HCT116 (cell line): ENCODE measurements around the gene SEPTIN2. TPM values are rescaled to one million over a fixed set of nuclear protein-coding genes. Genes with fewer than 3 reads are reported as not detected.

Experiments
- ATAC-seq: fragments of 200-7000 bp; cut with Tn5 transposase; 2 replicates; pipeline ENCODE4 v1.9.1; 2020; ENCODE audit warnings: mild to moderate bottlenecking, moderate library complexity
- BruUV-seq: library from RNA; stranded (reverse); fragments of 400-500 nt; replicated peaks from 2 replicates; lab custom pipeline; 2021; lab: Mats Ljungman, UMichigan
- CTCF ChIA-PET: fragments of 300-600 bp; sonication (Branson Sonifier 250); formaldehyde crosslinking; loops from one replicate; lab custom pipeline; 2021; ENCODE audit warnings: antibody characterized with exemption; lab: Charles Lee
- POLR2A ChIA-PET: fragments of 300-600, 350-600 bp; sonication (Branson Sonifier 250); formaldehyde crosslinking; loops from one replicate; lab custom pipeline; 2021; ENCODE audit warnings: antibody characterized with exemption; lab: Charles Lee
- RAD21 ChIA-PET, 2 experiments: fragments of 300-600 bp; sonication (Branson Sonifier 250); formaldehyde crosslinking; loops; one replicate each; lab custom pipeline; 2023; ENCODE audit warnings: low total read pairs in 2 of 2; ENCODE audit not compliant: uncharacterized antibody in 2 of 2, unreplicated experiment in 2 of 2, low non-redundant PET in 1 of 2; lab: Charles Lee
- DNase-seq: peaks from one replicate; pipeline ENCODE4 v3.0.0-alpha.2; 2010; ENCODE audit warnings: low read depth, low spot score
- H2AFZ ChIP-seq: fragments of 200-600 bp; shearing (Covaris generic), sonication (generic); 2 replicates; pipeline ENCODE4 v1.6.1; 2017; ENCODE audit warnings: low read depth, mixed run types, mixed read lengths, antibody characterized with exemption, low read length; ENCODE audit not compliant: poor library complexity, severe bottlenecking
- H3K27ac ChIP-seq: 2 replicates; pipeline ENCODE4 v1.5.1; 2012; ENCODE audit warnings: low read depth, low read length
- H3K27me3 ChIP-seq: fragments of 200-600 bp; sonication (generic); 2 replicates; pipeline ENCODE4 v1.6.1; 2016; ENCODE audit warnings: mixed run types, low read length, mixed read lengths; ENCODE audit not compliant: insufficient read depth
- H3K36me3 ChIP-seq, 2 experiments: fragments of 200-500 bp in 1 of 2; fragments of 200-600 bp in 1 of 2; sonication (Bioruptor generic) in 1 of 2; sonication (generic) in 1 of 2; 2 replicates each; pipeline versions ENCODE4 v1.5.1 to v1.6.1; 2014 to 2016; ENCODE audit warnings: low read length in 2 of 2, inconsistent platforms in 1 of 2, mixed read lengths in 1 of 2, mixed run types in 1 of 2; ENCODE audit not compliant: insufficient read depth in 2 of 2, control insufficient read depth in 1 of 2
- H3K4me1 ChIP-seq, 2 experiments: fragments of 200-600 bp in 1 of 2; sonication (generic) in 1 of 2; 2 replicates each; pipeline versions ENCODE4 v1.5.1 to v1.6.1; 2012 to 2017; ENCODE audit warnings: low read length in 2 of 2, inconsistent platforms in 1 of 2, mild to moderate bottlenecking in 1 of 2, mixed read lengths in 1 of 2, mixed run types in 1 of 2, moderate library complexity in 1 of 2; ENCODE audit not compliant: insufficient read depth in 2 of 2, control insufficient read depth in 1 of 2
- H3K4me2 ChIP-seq: fragments of 200-600 bp; sonication (generic); 2 replicates; pipeline ENCODE4 v1.6.1; 2017; ENCODE audit warnings: mixed run types, low read length, mixed read lengths
- H3K4me3 ChIP-seq, 2 experiments: fragments of 200-600 bp in 1 of 2; sonication (generic) in 1 of 2; replicated peaks in 1 of 2; 2 replicates each; pipeline ENCODE4 v1.5.1; 2011 to 2016; ENCODE audit warnings: low read length in 2 of 2, control low read depth in 1 of 2, low read depth in 1 of 2, mild to moderate bottlenecking in 1 of 2, mixed read lengths in 1 of 2, mixed run types in 1 of 2
- H3K79me2 ChIP-seq: fragments of 200-600 bp; sonication (generic); 2 replicates; pipeline ENCODE4 v1.6.1; 2017; ENCODE audit warnings: mild to moderate bottlenecking, mixed run types, low read length, moderate library complexity, mixed read lengths; ENCODE audit not compliant: insufficient read depth
- H3K9ac ChIP-seq: fragments of 200-600 bp; sonication (generic); 2 replicates; pipeline ENCODE4 v1.6.1; 2016; ENCODE audit warnings: low read length, mixed read lengths
- H3K9me2 ChIP-seq: fragments of 200-600 bp; sonication (generic), shearing (Covaris generic); 2 replicates; pipeline ENCODE4 v1.6.1; 2017; ENCODE audit warnings: mixed run types, mild to moderate bottlenecking, moderate library complexity; ENCODE audit not compliant: insufficient read depth
- H3K9me3 ChIP-seq, 2 experiments: fragments of 200-500 bp in 1 of 2; fragments of 200-600 bp in 1 of 2; sonication (Bioruptor generic) in 1 of 2; sonication (generic) in 1 of 2; 2 replicates each; pipeline ENCODE4 v1.6.1; 2014 to 2017; ENCODE audit warnings: low read length in 2 of 2, mixed read lengths in 2 of 2, inconsistent platforms in 1 of 2, low read depth in 1 of 2, mild to moderate bottlenecking in 1 of 2, mixed run types in 1 of 2, moderate library complexity in 1 of 2; ENCODE audit not compliant: control insufficient read depth in 1 of 2, insufficient read depth in 1 of 2
- H4K20me1 ChIP-seq: fragments of 200-600 bp; sonication (generic), shearing (Covaris generic); 2 replicates; pipeline ENCODE4 v1.6.1; 2017; ENCODE audit warnings: mixed run types, mild to moderate bottlenecking, moderate library complexity; ENCODE audit not compliant: insufficient read depth
- CBX3 ChIP-seq: IDR thresholded peaks from 2 replicates; pipeline ENCODE4 v1.6.1; 2012; ENCODE audit warnings: low read depth
- CEBPB ChIP-seq: IDR thresholded peaks from 2 replicates; pipeline ENCODE4 v1.6.1; 2012; ENCODE audit warnings: low read depth
- EGR1 ChIP-seq: IDR thresholded peaks from 2 replicates; pipeline ENCODE4 v1.6.1; 2012; ENCODE audit warnings: low read depth
- EZH2 ChIP-seq: fragments of 200-600 bp; sonication (generic); IDR thresholded peaks from 2 replicates; pipeline ENCODE4 v1.6.1; 2017; ENCODE audit warnings: antibody characterized with exemption, mixed run types
- EZH2phosphoT487 ChIP-seq: fragments of 200-600 bp; IDR thresholded peaks from 2 replicates; pipeline ENCODE4 v1.6.1; 2018; ENCODE audit warnings: antibody characterized with exemption, borderline replicate concordance
- FOSL1 ChIP-seq: IDR thresholded peaks from 2 replicates; pipeline ENCODE4 v1.6.1; 2012; ENCODE audit warnings: low read depth
- JUND ChIP-seq: IDR thresholded peaks from 2 replicates; pipeline ENCODE4 v1.6.1; 2012
- POLR2A ChIP-seq: IDR thresholded peaks from 2 replicates; pipeline ENCODE4 v1.7.0; 2011; ENCODE audit warnings: borderline replicate concordance; ENCODE audit not compliant: insufficient read depth, insufficient read length; ENCODE audit errors: extremely low read depth
- POLR2AphosphoS5 ChIP-seq: IDR thresholded peaks from 2 replicates; pipeline ENCODE4 v1.6.1; 2011; ENCODE audit warnings: mild to moderate bottlenecking, low read depth, low read length, moderate library complexity
- RAD21 ChIP-seq: IDR thresholded peaks from 2 replicates; pipeline ENCODE4 v1.6.1; 2012; ENCODE audit warnings: low read depth, mild to moderate bottlenecking
- SIN3A ChIP-seq: IDR thresholded peaks from 2 replicates; pipeline ENCODE4 v1.6.1; 2012; ENCODE audit warnings: low read depth
- ZFX ChIP-seq: fragments of 450-650 bp; IDR thresholded peaks from 2 replicates; pipeline ENCODE4 v1.6.1; 2017
- intact Hi-C: fragments of 100-400 bp; cut with micrococcal nuclease; formaldehyde crosslinking; loops from 2 replicates; pipeline ENCODE4 v1.10.0; 2022
- total RNA-seq: library from RNA; stranded (reverse); gene quantifications from one replicate; pipeline ENCODE4 v1.2.1, GENCODE V29; 2021; ENCODE audit not compliant: unreplicated experiment
- TF ChIP-seq, protein P1 (sequence below), 3 experiments: fragments of 200-600 bp in 1 of 3; sonication (generic) in 1 of 3; IDR thresholded peaks in 2 of 3; conservative IDR thresholded peaks in 1 of 3; 2 replicates each; pipeline ENCODE4 v1.5.1; 2012 to 2017; ENCODE audit warnings: low read depth in 2 of 3, low read length in 2 of 3, antibody characterized with exemption in 1 of 3, borderline replicate concordance in 1 of 3, control low read depth in 1 of 3, mild to moderate bottlenecking in 1 of 3, mixed read lengths in 1 of 3, mixed run types in 1 of 3, moderate library complexity in 1 of 3; ENCODE audit not compliant: insufficient read depth in 1 of 3
- TF ChIP-seq, protein P2 (sequence below): IDR thresholded peaks from 2 replicates; pipeline ENCODE4 v1.6.1; 2012
- TF ChIP-seq, protein P3 (sequence below): IDR thresholded peaks from 2 replicates; pipeline ENCODE4 v1.6.1; 2011; ENCODE audit warnings: mild to moderate bottlenecking, low read length, moderate library complexity; ENCODE audit not compliant: insufficient replicate concordance; ENCODE audit errors: extremely low read depth
- TF ChIP-seq, protein P4 (sequence below): IDR thresholded peaks from 2 replicates; pipeline ENCODE4 v1.6.1; 2012; ENCODE audit warnings: low read depth

SEPTIN2 gene
- total RNA-seq, 1 experiment from 2014 or later: 317 TPM

DNA sequence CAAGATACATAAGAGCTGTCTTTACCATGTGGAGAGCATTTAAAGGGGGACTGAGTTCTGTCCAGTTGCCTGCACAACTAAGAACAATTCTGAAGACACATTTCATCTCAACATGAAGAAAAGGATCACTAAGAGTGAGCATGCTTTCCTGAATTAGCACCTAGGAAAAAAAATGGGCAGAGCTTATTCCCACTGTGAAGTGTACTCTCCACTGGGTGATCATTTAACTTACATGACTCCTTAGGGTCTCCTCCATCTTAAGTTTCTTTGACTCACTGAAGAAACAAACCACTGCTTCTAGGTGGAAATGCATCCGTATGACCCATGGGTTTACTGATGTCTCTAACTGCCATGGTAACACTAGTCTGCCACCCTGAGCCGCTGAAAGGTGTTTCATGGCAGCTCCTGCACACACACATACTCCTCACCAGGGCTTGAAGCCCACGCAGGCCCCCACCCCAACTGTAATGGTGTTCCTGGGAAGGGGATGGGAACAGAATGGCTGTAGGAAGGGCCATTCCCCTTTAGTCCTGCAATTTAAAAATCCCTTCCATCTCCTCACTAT, 27.3 kb upstream of the SEPTIN2 start:
- peaks cover 26% of the 10 kb centered on the region; the same call in 1 of the 2 replicates for H4K20me1 ChIP-seq
- ATAC-seq (no peak), DNase-seq (no peak)
- no peaks in the 10 kb centered on the region for H3K9me2 ChIP-seq
- ChIA-PET RAD21 (no interaction called here), POLR2A (no interaction called here), CTCF (no interaction called here)
- peaks cover 3 to 4% of the 10 kb centered on the region in 2 experiments; a peak in 2 of 4 replicates for H3K4me1 ChIP-seq
- no peak overlapping the region for H3K9ac ChIP-seq
- TF ChIP-seq ZFX: no peak
- no peak for TF ChIP-seq CBX3
- no peak for TF ChIP-seq RAD21
- TF ChIP-seq, protein P1, sequence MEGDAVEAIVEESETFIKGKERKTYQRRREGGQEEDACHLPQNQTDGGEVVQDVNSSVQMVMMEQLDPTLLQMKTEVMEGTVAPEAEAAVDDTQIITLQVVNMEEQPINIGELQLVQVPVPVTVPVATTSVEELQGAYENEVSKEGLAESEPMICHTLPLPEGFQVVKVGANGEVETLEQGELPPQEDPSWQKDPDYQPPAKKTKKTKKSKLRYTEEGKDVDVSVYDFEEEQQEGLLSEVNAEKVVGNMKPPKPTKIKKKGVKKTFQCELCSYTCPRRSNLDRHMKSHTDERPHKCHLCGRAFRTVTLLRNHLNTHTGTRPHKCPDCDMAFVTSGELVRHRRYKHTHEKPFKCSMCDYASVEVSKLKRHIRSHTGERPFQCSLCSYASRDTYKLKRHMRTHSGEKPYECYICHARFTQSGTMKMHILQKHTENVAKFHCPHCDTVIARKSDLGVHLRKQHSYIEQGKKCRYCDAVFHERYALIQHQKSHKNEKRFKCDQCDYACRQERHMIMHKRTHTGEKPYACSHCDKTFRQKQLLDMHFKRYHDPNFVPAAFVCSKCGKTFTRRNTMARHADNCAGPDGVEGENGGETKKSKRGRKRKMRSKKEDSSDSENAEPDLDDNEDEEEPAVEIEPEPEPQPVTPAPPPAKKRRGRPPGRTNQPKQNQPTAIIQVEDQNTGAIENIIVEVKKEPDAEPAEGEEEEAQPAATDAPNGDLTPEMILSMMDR (IDR thresholded peaks at IDR 0.05 in 2 of 3, conservative IDR thresholded peaks at IDR 0.05 in 1 of 3; ENCODE audit: borderline replicate concordance in 1 of 3, insufficient read depth in 1 of 3, low read depth in 2 of 3, low read length in 2 of 3): no peak
- TF ChIP-seq, protein P2, sequence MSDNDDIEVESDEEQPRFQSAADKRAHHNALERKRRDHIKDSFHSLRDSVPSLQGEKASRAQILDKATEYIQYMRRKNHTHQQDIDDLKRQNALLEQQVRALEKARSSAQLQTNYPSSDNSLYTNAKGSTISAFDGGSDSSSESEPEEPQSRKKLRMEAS: no peak
- TF ChIP-seq CEBPB: no peak
- TF ChIP-seq SIN3A: no peak
- TF ChIP-seq, protein P3, sequence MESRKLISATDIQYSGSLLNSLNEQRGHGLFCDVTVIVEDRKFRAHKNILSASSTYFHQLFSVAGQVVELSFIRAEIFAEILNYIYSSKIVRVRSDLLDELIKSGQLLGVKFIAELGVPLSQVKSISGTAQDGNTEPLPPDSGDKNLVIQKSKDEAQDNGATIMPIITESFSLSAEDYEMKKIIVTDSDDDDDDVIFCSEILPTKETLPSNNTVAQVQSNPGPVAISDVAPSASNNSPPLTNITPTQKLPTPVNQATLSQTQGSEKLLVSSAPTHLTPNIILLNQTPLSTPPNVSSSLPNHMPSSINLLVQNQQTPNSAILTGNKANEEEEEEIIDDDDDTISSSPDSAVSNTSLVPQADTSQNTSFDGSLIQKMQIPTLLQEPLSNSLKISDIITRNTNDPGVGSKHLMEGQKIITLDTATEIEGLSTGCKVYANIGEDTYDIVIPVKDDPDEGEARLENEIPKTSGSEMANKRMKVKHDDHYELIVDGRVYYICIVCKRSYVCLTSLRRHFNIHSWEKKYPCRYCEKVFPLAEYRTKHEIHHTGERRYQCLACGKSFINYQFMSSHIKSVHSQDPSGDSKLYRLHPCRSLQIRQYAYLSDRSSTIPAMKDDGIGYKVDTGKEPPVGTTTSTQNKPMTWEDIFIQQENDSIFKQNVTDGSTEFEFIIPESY: no peak
- no peak for TF ChIP-seq EZH2
- no peak for TF ChIP-seq EGR1
- TF ChIP-seq POLR2A: no peak
- TF ChIP-seq, protein P4, sequence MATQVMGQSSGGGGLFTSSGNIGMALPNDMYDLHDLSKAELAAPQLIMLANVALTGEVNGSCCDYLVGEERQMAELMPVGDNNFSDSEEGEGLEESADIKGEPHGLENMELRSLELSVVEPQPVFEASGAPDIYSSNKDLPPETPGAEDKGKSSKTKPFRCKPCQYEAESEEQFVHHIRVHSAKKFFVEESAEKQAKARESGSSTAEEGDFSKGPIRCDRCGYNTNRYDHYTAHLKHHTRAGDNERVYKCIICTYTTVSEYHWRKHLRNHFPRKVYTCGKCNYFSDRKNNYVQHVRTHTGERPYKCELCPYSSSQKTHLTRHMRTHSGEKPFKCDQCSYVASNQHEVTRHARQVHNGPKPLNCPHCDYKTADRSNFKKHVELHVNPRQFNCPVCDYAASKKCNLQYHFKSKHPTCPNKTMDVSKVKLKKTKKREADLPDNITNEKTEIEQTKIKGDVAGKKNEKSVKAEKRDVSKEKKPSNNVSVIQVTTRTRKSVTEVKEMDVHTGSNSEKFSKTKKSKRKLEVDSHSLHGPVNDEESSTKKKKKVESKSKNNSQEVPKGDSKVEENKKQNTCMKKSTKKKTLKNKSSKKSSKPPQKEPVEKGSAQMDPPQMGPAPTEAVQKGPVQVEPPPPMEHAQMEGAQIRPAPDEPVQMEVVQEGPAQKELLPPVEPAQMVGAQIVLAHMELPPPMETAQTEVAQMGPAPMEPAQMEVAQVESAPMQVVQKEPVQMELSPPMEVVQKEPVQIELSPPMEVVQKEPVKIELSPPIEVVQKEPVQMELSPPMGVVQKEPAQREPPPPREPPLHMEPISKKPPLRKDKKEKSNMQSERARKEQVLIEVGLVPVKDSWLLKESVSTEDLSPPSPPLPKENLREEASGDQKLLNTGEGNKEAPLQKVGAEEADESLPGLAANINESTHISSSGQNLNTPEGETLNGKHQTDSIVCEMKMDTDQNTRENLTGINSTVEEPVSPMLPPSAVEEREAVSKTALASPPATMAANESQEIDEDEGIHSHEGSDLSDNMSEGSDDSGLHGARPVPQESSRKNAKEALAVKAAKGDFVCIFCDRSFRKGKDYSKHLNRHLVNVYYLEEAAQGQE: no peak
- TF ChIP-seq POLR2AphosphoS5: no peak
- no peak for TF ChIP-seq JUND
- no peak for TF ChIP-seq FOSL1
- no peak for TF ChIP-seq EZH2phosphoT487
- no peak overlapping the region for H3K4me2 ChIP-seq
- H3K36me3 ChIP-seq: 0 out of 4 replicates have a peak, but pooled peaks cover 0 to 4% of the 10 kb centered on the region in 2 experiments
- BruUV-seq: no TSS peak
- H2AFZ ChIP-seq: no peak overlapping the region
- H3K4me3 ChIP-seq: no peak overlapping the region
- no peaks in the 10 kb centered on the region for H3K9me3 ChIP-seq
- H3K27me3 ChIP-seq: no peaks in the 10 kb centered on the region
- no peak overlapping the region for H3K27ac ChIP-seq
- intact Hi-C loops: no loop called here
- peaks cover 99% of the 10 kb centered on the region for H3K79me2 ChIP-seq
